ENCODE data around the gene RACGAP1.
A peak's percentile ranks its signal among the peaks of the same experiment; 100 is the strongest.

Gene RACGAP1

GRCh38 chr12:50056639-50056976, 31.3 kb upstream of the RACGAP1 start:
- TF ChIP-seq, protein P1, sequence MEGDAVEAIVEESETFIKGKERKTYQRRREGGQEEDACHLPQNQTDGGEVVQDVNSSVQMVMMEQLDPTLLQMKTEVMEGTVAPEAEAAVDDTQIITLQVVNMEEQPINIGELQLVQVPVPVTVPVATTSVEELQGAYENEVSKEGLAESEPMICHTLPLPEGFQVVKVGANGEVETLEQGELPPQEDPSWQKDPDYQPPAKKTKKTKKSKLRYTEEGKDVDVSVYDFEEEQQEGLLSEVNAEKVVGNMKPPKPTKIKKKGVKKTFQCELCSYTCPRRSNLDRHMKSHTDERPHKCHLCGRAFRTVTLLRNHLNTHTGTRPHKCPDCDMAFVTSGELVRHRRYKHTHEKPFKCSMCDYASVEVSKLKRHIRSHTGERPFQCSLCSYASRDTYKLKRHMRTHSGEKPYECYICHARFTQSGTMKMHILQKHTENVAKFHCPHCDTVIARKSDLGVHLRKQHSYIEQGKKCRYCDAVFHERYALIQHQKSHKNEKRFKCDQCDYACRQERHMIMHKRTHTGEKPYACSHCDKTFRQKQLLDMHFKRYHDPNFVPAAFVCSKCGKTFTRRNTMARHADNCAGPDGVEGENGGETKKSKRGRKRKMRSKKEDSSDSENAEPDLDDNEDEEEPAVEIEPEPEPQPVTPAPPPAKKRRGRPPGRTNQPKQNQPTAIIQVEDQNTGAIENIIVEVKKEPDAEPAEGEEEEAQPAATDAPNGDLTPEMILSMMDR (IDR thresholded peaks at IDR 0.05; ENCODE audit: borderline replicate concordance, control extremely low read depth, extremely low read depth, insufficient read depth, missing control alignments), result no peak
- in situ Hi-C loops (cut with MboI; ENCODE audit: low sequenced_read_pairs, unreplicated experiment), result loop anchor here (10.0 kb wide), 1 partner anchor 82 kb away; the partner anchor contains the start of gene AQP6
- DNase-seq (ENCODE audit: low spot score), result no peak

GRCh38 chr12:50055831-50056638, 30.7 kb upstream of the RACGAP1 start:
- in situ Hi-C loops (cut with MboI; ENCODE audit: low sequenced_read_pairs, unreplicated experiment), result loop anchor here (10.0 kb wide), 1 partner anchor 81 kb away; the partner anchor contains the start of gene AQP6
- DNase-seq (ENCODE audit: low spot score), result peak; percentile 86
- TF ChIP-seq, protein P1 (IDR thresholded peaks at IDR 0.05; ENCODE audit: borderline replicate concordance, control extremely low read depth, extremely low read depth, insufficient read depth, missing control alignments), result peak; percentile 97

- in situ Hi-C loops (cut with MboI; ENCODE audit: low sequenced_read_pairs, unreplicated experiment), result loop anchor here (10.0 kb wide), 1 partner anchor 79 kb away; the partner anchor contains the start of gene AQP6
- TF ChIP-seq, protein P1 (IDR thresholded peaks at IDR 0.05; ENCODE audit: borderline replicate concordance, control extremely low read depth, extremely low read depth, insufficient read depth, missing control alignments), result no peak
- no peak for DNase-seq (ENCODE audit: low spot score)
These were observed 28.3 kb upstream of the RACGAP1 start for GRCh38 chr12:50053583-50053982.

GRCh38 chr12:50052964-50053363, 27.7 kb upstream of the RACGAP1 start:
- in situ Hi-C loops (cut with MboI; ENCODE audit: low sequenced_read_pairs, unreplicated experiment), result loop anchor here (10.0 kb wide), 1 partner anchor 78 kb away; the partner anchor contains the start of gene AQP6
- TF ChIP-seq, protein P1 (IDR thresholded peaks at IDR 0.05; ENCODE audit: borderline replicate concordance, control extremely low read depth, extremely low read depth, insufficient read depth, missing control alignments), result no peak
- no peak for DNase-seq (ENCODE audit: low spot score)

DNA sequence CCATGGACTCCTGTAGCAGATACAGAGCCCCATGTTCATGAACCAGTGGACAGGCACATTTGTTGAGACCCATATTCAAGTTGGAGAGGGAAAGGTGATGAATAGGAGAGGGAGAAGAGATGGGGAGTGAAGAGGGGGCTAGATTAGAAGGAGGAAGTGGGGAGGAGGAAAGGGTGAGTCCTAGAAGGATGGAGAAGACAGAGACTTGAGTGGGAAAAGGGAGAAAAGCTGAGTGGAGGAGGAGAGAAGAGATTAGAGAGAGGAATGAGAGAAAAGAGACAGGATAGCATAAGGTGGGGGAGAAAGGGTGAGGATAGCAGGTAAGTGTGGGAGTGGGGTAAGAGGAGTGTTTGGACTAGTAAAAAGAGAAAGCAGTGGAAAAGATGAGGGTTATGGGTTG, 27.2 kb upstream of the RACGAP1 start:
- in situ Hi-C loops (cut with MboI; ENCODE audit: low sequenced_read_pairs, unreplicated experiment), result loop anchor here (10.0 kb wide), 1 partner anchor 78 kb away; the partner anchor contains the start of gene AQP6
- TF ChIP-seq, protein P1 (IDR thresholded peaks at IDR 0.05; ENCODE audit: borderline replicate concordance, control extremely low read depth, extremely low read depth, insufficient read depth, missing control alignments), result no peak
- no peak for DNase-seq (ENCODE audit: low spot score)

- TF ChIP-seq, protein P1 (IDR thresholded peaks at IDR 0.05; ENCODE audit: borderline replicate concordance, control extremely low read depth, extremely low read depth, insufficient read depth, missing control alignments), result no peak
These were observed 26.0 kb upstream of the RACGAP1 start for GRCh38 chr12:50051101-50051806.

More at GRCh38 chr12:50051101-50051806, 26.0 kb upstream of the RACGAP1 start:
- in situ Hi-C loops (cut with MboI; ENCODE audit: low sequenced_read_pairs, unreplicated experiment), result loop anchor here (10.0 kb wide), 1 partner anchor 76 kb away; the partner anchor contains the start of gene AQP6
- DNase-seq (ENCODE audit: low spot score), result no peak
